ENCODE measurements around the gene MAGI2. TPM values are rescaled to one million over a fixed set of nuclear protein-coding genes. Genes with fewer than 3 reads are reported as not detected.

Gene MAGI2
- total and polyA plus RNA-seq, 2 experiments from 2014 or later: 16.8 to 24.7 TPM

DNA sequence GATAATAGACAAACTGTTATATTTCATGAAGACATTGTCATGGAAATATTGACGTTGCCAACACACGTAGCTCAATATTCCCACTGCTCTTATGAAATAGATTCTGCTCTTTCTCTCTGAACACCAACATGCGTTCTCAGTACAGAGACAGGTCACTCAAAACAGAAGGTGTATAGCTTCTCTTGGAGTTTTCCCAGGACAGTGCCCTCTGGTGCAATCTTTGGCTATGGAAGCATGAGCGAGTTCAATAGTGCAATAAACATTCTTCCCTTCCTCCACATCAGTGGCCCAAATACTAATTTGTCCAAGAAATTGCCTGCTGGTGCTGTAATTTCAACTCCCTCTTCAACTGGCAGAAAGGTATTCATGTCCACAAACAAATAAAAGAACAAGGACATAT is 145.3 kb downstream of the MAGI2 start:
- no peak overlapping the region for H3K4me3 ChIP-seq
- TF ChIP-seq CTCF (IDR thresholded peaks at IDR 0.05; ENCODE audit: low read depth, low read length): peak; percentile 9
- H3K27me3 ChIP-seq: no peaks in the 10 kb centered on the region
- H3K27ac ChIP-seq: no peak overlapping the region
- no peaks in the 10 kb centered on the region for H3K36me3 ChIP-seq
- peak; percentile 21 to 44 for DNase-seq (ENCODE audit: low read depth in 1 of 2, low spot score in 1 of 2)
- no peaks in the 10 kb centered on the region for H3K4me1 ChIP-seq (ENCODE audit: low read depth)
- no peaks in the 10 kb centered on the region for H3K9me3 ChIP-seq (ENCODE audit: low read depth)

DNA sequence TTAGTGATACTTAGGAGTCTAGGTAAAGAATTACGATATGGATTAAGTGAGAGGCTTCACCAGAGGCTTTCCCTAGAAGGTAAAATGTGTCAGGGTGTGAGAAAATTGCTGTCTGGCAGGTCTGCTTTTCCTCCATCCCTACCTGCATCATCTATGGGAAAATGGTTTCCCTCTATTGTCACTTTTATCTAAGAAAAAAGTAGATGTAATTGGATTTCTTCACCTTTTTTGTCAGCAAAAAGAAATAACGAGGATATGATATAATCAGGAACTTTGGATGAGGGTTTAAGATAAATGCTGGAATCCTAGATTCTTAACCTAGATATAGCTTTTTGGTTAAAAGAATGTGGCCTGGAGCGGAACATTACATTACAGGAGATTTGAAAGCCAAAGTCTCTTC is 146.1 kb downstream of the MAGI2 start:
- no peak for TF ChIP-seq CTCF (IDR thresholded peaks at IDR 0.05; ENCODE audit: low read depth, low read length)
- Histone ChIP-seq H3K36me3 (no peaks in the 10 kb centered on the region), H3K9me3 (ENCODE audit: low read depth) (no peaks in the 10 kb centered on the region), H3K4me3 (no peak overlapping the region), H3K27ac (no peak overlapping the region), H3K4me1 (ENCODE audit: low read depth) (no peaks in the 10 kb centered on the region), H3K27me3 (no peaks in the 10 kb centered on the region)
- DNase-seq (ENCODE audit: low read depth in 1 of 2, low spot score in 1 of 2): no peak

GRCh38 chr7:79304711-79305110 is 148.8 kb downstream of the MAGI2 start:
- Histone ChIP-seq H3K27ac (no peak overlapping the region), H3K36me3 (no peaks in the 10 kb centered on the region), H3K4me3 (no peak overlapping the region), H3K4me1 (ENCODE audit: low read depth) (no peaks in the 10 kb centered on the region), H3K27me3 (no peaks in the 10 kb centered on the region), H3K9me3 (ENCODE audit: low read depth) (no peaks in the 10 kb centered on the region)
- TF ChIP-seq CTCF (IDR thresholded peaks at IDR 0.05; ENCODE audit: low read depth, low read length): no peak
- DNase-seq (ENCODE audit: low read depth in 1 of 2, low spot score in 1 of 2): no peak

GRCh38 chr7:79302293-79302692 is 151.2 kb downstream of the MAGI2 start:
- no peaks in the 10 kb centered on the region for H3K9me3 ChIP-seq (ENCODE audit: low read depth)
- no peaks in the 10 kb centered on the region for H3K27me3 ChIP-seq
- H3K36me3 ChIP-seq: no peaks in the 10 kb centered on the region
- H3K4me1 ChIP-seq (ENCODE audit: low read depth): no peaks in the 10 kb centered on the region
- H3K4me3 ChIP-seq: no peak overlapping the region
- no peak for DNase-seq (ENCODE audit: low read depth in 1 of 2, low spot score in 1 of 2)
- H3K27ac ChIP-seq: no peak overlapping the region
- TF ChIP-seq CTCF (IDR thresholded peaks at IDR 0.05; ENCODE audit: low read depth, low read length): no peak

DNA sequence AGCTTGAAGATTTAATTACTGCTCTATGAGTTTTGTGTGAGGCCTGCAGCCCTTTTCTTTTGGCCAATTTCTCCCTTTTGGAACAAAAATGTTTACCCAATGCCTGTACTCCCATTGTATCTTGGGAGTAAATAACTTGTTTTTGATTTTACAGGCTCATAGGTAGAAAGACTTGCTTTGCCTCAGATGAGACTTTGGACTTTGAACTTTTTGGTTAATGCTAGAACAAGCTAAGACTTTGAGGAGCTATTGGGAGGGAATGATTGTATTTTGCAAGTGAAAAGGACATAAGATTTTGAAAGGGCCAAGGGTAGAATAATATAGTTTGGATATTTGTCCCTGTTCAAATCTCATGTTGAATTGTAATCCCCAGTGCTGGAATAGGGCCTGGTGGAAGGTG is 152.0 kb downstream of the MAGI2 start:
- no peak overlapping the region for H3K4me3 ChIP-seq
- no peaks in the 10 kb centered on the region for H3K36me3 ChIP-seq
- no peaks in the 10 kb centered on the region for H3K9me3 ChIP-seq (ENCODE audit: low read depth)
- no peak for DNase-seq (ENCODE audit: low read depth in 1 of 2, low spot score in 1 of 2)
- no peaks in the 10 kb centered on the region for H3K4me1 ChIP-seq (ENCODE audit: low read depth)
- TF ChIP-seq CTCF (IDR thresholded peaks at IDR 0.05; ENCODE audit: low read depth, low read length): no peak
- H3K27me3 ChIP-seq: no peaks in the 10 kb centered on the region
- H3K27ac ChIP-seq: no peak overlapping the region

DNA sequence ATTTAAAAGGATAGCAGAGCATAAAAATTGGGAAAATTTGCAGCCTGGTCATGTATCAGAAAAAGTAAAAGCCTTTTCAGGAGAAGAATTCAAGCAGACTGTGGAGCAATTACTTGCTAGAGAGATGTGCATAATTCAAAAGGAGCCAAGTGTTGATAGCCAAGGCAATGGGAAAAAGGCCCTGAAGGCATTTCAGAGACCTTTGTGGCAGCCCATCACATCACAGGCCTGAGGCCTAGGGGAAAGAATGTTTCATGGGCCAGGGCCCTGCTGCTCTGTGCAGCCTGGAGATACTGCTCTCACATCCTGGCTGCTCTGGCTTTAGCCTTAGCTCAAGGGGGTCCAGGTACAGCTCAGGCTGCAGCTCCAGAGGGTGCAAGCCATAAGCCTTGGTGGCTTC is 152.9 kb downstream of the MAGI2 start:
- DNase-seq (ENCODE audit: low read depth in 1 of 2, low spot score in 1 of 2): no peak
- H3K27me3 ChIP-seq: no peaks in the 10 kb centered on the region
- H3K4me3 ChIP-seq: no peak overlapping the region
- TF ChIP-seq CTCF (IDR thresholded peaks at IDR 0.05; ENCODE audit: low read depth, low read length): no peak
- H3K4me1 ChIP-seq (ENCODE audit: low read depth): no peaks in the 10 kb centered on the region
- no peak overlapping the region for H3K27ac ChIP-seq
- H3K36me3 ChIP-seq: no peaks in the 10 kb centered on the region
- H3K9me3 ChIP-seq (ENCODE audit: low read depth): no peaks in the 10 kb centered on the region

Measured in cardiac muscle cell (in vitro differentiated cells and primary cell).